Fibroblast of lung (primary cell): Measurements from ENCODE around the gene NCAM2. TPM values are rescaled to one million over a fixed set of nuclear protein-coding genes. Genes with fewer than 3 reads are reported as not detected.

ENCODE experiments used
- DNase-seq, 2 donors: peaks; one replicate each; pipeline versions ENCODE4 v3.0.0 to v3.0.0-alpha.2; 2010; ENCODE audit warnings: low read depth in 2 of 2
- H2AFZ ChIP-seq: 2 replicates; pipeline ENCODE4 v1.5.1; 2012; ENCODE audit warnings: low read length, control low read depth, inconsistent platforms
- H3K27ac ChIP-seq: 2 replicates; pipeline ENCODE4 v1.5.1; 2011; ENCODE audit warnings: low read length, control low read depth; ENCODE audit not compliant: insufficient read depth
- H3K27me3 ChIP-seq: 2 replicates; pipeline ENCODE4 v1.5.1; 2011; ENCODE audit warnings: mild to moderate bottlenecking, low read length; ENCODE audit not compliant: control insufficient read depth, insufficient read depth
- H3K36me3 ChIP-seq: 2 replicates; pipeline ENCODE4 v1.5.1; 2011; ENCODE audit warnings: low read length; ENCODE audit not compliant: control insufficient read depth, insufficient read depth
- H3K4me1 ChIP-seq: 2 replicates; pipeline ENCODE4 v1.5.1; 2011; ENCODE audit warnings: low read length; ENCODE audit not compliant: control insufficient read depth, insufficient read depth; ENCODE audit errors: extremely low read depth
- H3K4me2 ChIP-seq: 2 replicates; pipeline ENCODE4 v1.5.1; 2011; ENCODE audit warnings: low read length, control low read depth; ENCODE audit not compliant: insufficient read depth; ENCODE audit errors: extremely low read depth
- H3K4me3 ChIP-seq, 4 experiments: fragments of 200-600 bp in 1 of 4; sonication (generic) in 1 of 4; replicated peaks in 1 of 4; 2 replicates each; pipeline ENCODE4 v1.5.1; 2011 to 2016; ENCODE audit warnings: low read length in 4 of 4, low read depth in 3 of 4, mild to moderate bottlenecking in 3 of 4, control low read depth in 2 of 4, inconsistent platforms in 1 of 4, mixed read lengths in 1 of 4; ENCODE audit not compliant: insufficient read depth in 1 of 4; ENCODE audit errors: control extremely low read depth in 1 of 4
- H3K79me2 ChIP-seq: 2 replicates; pipeline ENCODE4 v1.5.1; 2012; ENCODE audit warnings: mild to moderate bottlenecking, low read length, inconsistent platforms; ENCODE audit not compliant: control insufficient read depth, insufficient read depth
- H3K9ac ChIP-seq: 2 replicates; pipeline ENCODE4 v1.5.1; 2011; ENCODE audit warnings: mild to moderate bottlenecking, low read length, control low read depth; ENCODE audit not compliant: insufficient read depth
- H3K9me3 ChIP-seq: 2 replicates; pipeline ENCODE4 v1.5.1; 2012; ENCODE audit warnings: low read depth, low read length; ENCODE audit not compliant: control insufficient read depth, insufficient read depth
- H4K20me1 ChIP-seq: 2 replicates; pipeline ENCODE4 v1.5.1; 2011; ENCODE audit warnings: low read length; ENCODE audit not compliant: control insufficient read depth, insufficient read depth; ENCODE audit errors: extremely low read depth
- CTCF ChIP-seq, 2 donors: IDR thresholded peaks in 1 of 2; conservative IDR thresholded peaks in 1 of 2; 1 replicate in 1 of 2; 2 replicates in 1 of 2; pipeline ENCODE4 v1.5.1; 2011 to 2012; ENCODE audit warnings: low read length in 2 of 2, control low read depth in 1 of 2, inconsistent platforms in 1 of 2, low read depth in 1 of 2, mild to moderate bottlenecking in 1 of 2
- EZH2 ChIP-seq: IDR thresholded peaks from 2 replicates; pipeline ENCODE4 v1.5.1; 2012; ENCODE audit warnings: low read length, control low read depth, mild to moderate bottlenecking; ENCODE audit errors: missing control alignments
- polyA plus RNA-seq, 2 donors: library from polyadenylated mRNA; depleted of rRNA in 1 of 2; stranded (reverse) in 1 of 2; unstranded in 1 of 2; fragments of >200 nt; gene quantifications; 2 replicates each; pipeline ENCODE4 v1.2.1, GENCODE V29; 2011 to 2012; ENCODE audit warnings: missing spikeins in 1 of 2
- total RNA-seq: library from RNA; depleted of rRNA; stranded (reverse); fragments of >200 nt; gene quantifications from 2 replicates; pipeline ENCODE4 v1.2.1, GENCODE V29; 2014

The NCAM2 gene
- total and polyA plus RNA-seq, 2 donors (not counting 1 experiment from before 2014, with no cell fraction given): 5.6 to 11.1 TPM

GRCh38 chr21:21196087-21196486 is 197.9 kb downstream of the NCAM2 start:
- no peaks in the 10 kb centered on the region for H3K79me2 ChIP-seq
- H3K4me1 ChIP-seq: peaks cover 5% of the 10 kb centered on the region
- peak overlapping the region; percentile 28 for H2AFZ ChIP-seq
- no peak overlapping the region for H3K4me3 ChIP-seq
- H3K27me3 ChIP-seq: no peaks in the 10 kb centered on the region
- no peaks in the 10 kb centered on the region for H4K20me1 ChIP-seq
- H3K27ac ChIP-seq: no peak overlapping the region
- TF ChIP-seq CTCF (conservative IDR thresholded peaks at IDR 0.05 in 1 of 2, IDR thresholded peaks at IDR 0.05 in 1 of 2; ENCODE audit: low read depth in 1 of 2, low read length in 2 of 2) (no peak), EZH2 (no peak)
- H3K9me3 ChIP-seq: no peaks in the 10 kb centered on the region
- peak in 1 of 2 donors; percentile 77 for DNase-seq
- H3K36me3 ChIP-seq: no peaks in the 10 kb centered on the region
- no peak overlapping the region for H3K4me2 ChIP-seq
- no peak overlapping the region for H3K9ac ChIP-seq

- Histone ChIP-seq H3K79me2 (no peaks in the 10 kb centered on the region), H3K4me2 (no peak overlapping the region), H3K4me3 (no peak overlapping the region), H3K36me3 (no peaks in the 10 kb centered on the region), H3K9me3 (no peaks in the 10 kb centered on the region), H3K27ac (no peak overlapping the region), H4K20me1 (no peaks in the 10 kb centered on the region), H3K27me3 (no peaks in the 10 kb centered on the region), H3K9ac (no peak overlapping the region), H3K4me1 (peaks cover 10% of the 10 kb centered on the region), H2AFZ (no peak overlapping the region)
- DNase-seq: no peak
- no peak for TF ChIP-seq EZH2
- no peak for TF ChIP-seq CTCF (conservative IDR thresholded peaks at IDR 0.05 in 1 of 2, IDR thresholded peaks at IDR 0.05 in 1 of 2; ENCODE audit: low read depth in 1 of 2, low read length in 2 of 2)
Observed at GRCh38 chr21:21196848-21197247, 198.6 kb downstream of the NCAM2 start.

GRCh38 chr21:21199342-21200102 is 201.3 kb downstream of the NCAM2 start:
- TF ChIP-seq EZH2 (no peak), CTCF (conservative IDR thresholded peaks at IDR 0.05 in 1 of 2, IDR thresholded peaks at IDR 0.05 in 1 of 2; ENCODE audit: low read depth in 1 of 2, low read length in 2 of 2) (no peak)
- Histone ChIP-seq H3K9me3 (no peaks in the 10 kb centered on the region), H3K4me1 (peaks cover 10% of the 10 kb centered on the region), H4K20me1 (no peaks in the 10 kb centered on the region), H3K79me2 (no peaks in the 10 kb centered on the region), H3K27ac (peak overlapping the region; percentile 80), H3K4me2 (no peak overlapping the region), H3K9ac (no peak overlapping the region), H3K4me3 (no peak overlapping the region), H3K36me3 (no peaks in the 10 kb centered on the region), H3K27me3 (no peaks in the 10 kb centered on the region), H2AFZ (no peak overlapping the region)
- DNase-seq: no peak
